C4-2B (cell line): Measurements from ENCODE around the gene PLCB2.

Experiments
- H3K27ac ChIP-seq: fragments of 450-650 bp; 2 replicates; pipeline ENCODE4 v1.5.1; 2017
- ZFX ChIP-seq: fragments of 450-650 bp; IDR thresholded peaks from 2 replicates; pipeline ENCODE4 v1.6.1; 2017
- TF ChIP-seq, protein P1 (sequence below): fragments of 450-650 bp; conservative IDR thresholded peaks from 2 replicates; pipeline ENCODE4 v1.5.1; 2017; ENCODE audit warnings: mild to moderate bottlenecking

The PLCB2 gene

DNA sequence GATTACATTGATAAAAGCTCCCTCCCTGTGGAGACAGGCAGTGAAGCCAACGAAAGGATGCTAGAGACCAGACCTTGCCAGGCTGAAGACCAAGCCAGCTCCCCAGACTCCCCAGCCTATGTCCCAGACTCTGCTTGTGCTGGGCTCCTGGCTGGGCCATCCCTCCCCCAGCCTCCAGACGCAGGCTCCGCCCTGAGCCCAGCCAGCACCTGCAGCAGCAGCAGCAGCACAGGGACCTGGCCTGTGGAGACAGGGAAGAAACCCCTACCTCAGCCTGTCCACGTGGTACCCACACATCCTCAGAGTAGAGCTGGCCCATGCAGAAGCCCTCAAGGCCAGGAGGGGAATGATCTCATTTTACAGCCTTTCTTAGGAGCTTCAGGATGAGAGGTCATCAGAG lies 38.1 kb downstream of the PLCB2 start:
- TF ChIP-seq, protein P1, sequence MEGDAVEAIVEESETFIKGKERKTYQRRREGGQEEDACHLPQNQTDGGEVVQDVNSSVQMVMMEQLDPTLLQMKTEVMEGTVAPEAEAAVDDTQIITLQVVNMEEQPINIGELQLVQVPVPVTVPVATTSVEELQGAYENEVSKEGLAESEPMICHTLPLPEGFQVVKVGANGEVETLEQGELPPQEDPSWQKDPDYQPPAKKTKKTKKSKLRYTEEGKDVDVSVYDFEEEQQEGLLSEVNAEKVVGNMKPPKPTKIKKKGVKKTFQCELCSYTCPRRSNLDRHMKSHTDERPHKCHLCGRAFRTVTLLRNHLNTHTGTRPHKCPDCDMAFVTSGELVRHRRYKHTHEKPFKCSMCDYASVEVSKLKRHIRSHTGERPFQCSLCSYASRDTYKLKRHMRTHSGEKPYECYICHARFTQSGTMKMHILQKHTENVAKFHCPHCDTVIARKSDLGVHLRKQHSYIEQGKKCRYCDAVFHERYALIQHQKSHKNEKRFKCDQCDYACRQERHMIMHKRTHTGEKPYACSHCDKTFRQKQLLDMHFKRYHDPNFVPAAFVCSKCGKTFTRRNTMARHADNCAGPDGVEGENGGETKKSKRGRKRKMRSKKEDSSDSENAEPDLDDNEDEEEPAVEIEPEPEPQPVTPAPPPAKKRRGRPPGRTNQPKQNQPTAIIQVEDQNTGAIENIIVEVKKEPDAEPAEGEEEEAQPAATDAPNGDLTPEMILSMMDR = no peak
- TF ChIP-seq ZFX = no peak
- no peak overlapping the region for H3K27ac ChIP-seq

DNA sequence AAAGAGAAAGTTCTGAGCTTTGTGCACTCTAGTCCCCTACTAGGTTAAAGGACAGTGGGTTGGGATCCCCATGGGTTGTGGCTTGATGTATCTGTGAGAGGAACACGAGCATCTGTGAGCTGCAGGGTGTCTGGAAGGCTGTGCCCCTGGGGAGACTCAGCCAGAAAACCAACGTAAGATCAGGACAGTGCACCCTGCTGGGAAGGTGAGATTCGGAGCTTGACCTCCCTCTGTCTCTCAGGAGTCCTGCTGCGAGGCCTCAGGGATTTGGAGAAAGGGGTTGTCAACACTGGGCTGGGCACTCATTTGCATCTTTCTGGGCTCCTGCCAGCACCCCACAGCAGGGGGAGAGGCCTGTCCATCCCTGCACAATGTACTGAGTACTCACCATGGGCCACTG lies 40.1 kb downstream of the PLCB2 start:
- H3K27ac ChIP-seq = no peak overlapping the region
- TF ChIP-seq, protein P1 = no peak
- no peak for TF ChIP-seq ZFX

DNA sequence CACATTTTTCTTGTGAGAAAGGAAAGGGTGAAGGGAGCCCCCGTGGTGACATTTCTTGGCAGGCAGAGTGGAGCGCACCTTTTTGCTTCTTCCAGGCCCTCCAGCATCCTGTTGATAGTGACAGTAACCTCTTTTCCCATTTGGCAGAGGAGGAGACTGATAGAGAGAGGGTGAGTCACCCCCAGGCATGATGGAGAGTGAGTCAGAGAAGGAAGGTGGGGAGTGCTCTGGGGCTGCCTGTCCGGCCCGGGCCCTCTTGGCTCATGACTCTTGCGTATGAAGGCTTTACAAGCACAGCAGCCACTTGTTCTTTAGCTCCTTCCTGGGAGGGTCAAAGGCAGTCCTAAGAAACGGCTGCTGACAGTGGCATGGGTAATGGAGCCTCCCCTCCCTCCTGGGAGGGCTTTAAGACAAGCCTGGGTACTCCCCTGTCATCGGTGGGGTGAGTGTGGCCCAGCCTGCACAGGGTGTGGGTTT lies 40.9 kb downstream of the PLCB2 start:
- H3K27ac ChIP-seq = no peak overlapping the region

DNA sequence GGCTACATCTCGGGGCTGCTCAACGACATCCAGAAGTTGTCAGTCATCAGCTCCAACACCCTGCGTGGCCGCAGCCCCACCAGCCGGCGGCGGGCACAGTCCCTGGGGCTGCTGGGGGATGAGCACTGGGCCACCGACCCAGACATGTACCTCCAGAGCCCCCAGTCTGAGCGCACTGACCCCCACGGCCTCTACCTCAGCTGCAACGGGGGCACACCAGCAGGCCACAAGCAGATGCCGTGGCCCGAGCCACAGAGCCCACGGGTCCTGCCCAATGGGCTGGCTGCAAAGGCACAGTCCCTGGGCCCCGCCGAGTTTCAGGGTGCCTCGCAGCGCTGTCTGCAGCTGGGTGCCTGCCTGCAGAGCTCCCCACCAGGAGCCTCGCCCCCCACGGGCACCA lies 41.9 kb downstream of the PLCB2 start:
- TF ChIP-seq ZFX = no peak
- TF ChIP-seq, protein P1 = no peak
- H3K27ac ChIP-seq = no peak overlapping the region

More for the DNA sequence above, 40.9 kb downstream of the PLCB2 start:
- TF ChIP-seq ZFX = no peak
- TF ChIP-seq, protein P1 = no peak

DNA sequence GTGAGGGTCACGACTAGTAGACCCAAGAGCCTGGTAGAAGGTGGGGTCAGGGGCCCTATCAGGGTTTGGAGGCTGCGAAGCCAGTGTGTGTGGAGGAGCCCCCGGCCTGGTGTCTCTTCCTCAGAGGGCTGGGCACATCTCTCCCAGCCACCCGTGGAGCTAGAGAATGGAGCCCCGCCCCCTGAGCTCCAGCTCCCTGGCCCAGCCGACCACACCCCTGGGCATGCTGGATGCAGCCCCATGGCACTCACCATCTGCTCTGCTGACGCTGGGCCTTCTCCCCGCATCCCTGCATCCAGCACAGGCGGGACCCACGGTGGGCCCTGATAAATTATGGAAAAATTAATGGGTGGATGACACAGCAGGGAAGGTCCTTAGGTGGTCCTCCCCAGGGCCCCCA lies 42.4 kb downstream of the PLCB2 start:
- H3K27ac ChIP-seq = no peak overlapping the region
- TF ChIP-seq, protein P1 = no peak
- no peak for TF ChIP-seq ZFX

DNA sequence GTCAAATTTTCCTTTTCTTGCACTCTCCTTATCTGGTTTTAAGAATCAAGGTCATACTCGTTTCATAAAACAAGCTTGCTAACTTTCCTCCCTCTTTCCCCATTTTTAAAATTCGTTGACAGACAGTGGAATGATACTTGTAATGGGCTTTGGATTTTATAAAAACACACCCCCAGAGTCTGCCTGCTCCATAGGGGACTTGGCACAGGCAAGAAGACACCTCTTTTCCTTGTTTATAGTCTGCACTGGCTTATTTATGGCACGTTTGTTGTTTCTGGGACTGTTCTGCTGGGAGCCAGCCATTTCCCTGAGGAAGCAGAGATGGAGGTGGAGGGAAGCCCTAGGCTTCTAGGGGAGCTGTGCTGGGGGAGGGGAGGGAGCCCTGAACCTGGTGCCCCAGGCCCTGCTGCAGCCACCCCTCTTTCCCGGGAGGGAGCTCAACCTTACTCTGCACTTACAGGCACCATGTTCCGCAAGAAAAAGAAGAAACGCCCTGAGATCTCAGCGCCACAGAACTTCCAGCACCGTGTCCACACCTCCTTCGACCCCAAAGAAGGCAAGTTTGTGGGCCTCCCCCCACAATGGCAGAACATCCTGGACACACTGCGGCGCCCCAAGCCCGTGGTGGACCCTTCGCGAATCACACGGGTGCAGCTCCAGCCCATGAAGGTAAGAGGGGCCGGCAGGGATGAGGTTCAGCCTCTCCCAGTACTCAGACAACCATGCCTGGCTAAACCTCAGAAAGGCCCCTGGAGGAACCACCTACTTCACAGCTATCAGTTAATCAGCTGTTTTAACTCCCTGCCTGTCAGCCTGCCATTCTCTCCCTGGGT lies 43.2 kb downstream of the PLCB2 start:
- no peak for TF ChIP-seq ZFX
- TF ChIP-seq, protein P1 = no peak
- H3K27ac ChIP-seq = no peak overlapping the region

DNA sequence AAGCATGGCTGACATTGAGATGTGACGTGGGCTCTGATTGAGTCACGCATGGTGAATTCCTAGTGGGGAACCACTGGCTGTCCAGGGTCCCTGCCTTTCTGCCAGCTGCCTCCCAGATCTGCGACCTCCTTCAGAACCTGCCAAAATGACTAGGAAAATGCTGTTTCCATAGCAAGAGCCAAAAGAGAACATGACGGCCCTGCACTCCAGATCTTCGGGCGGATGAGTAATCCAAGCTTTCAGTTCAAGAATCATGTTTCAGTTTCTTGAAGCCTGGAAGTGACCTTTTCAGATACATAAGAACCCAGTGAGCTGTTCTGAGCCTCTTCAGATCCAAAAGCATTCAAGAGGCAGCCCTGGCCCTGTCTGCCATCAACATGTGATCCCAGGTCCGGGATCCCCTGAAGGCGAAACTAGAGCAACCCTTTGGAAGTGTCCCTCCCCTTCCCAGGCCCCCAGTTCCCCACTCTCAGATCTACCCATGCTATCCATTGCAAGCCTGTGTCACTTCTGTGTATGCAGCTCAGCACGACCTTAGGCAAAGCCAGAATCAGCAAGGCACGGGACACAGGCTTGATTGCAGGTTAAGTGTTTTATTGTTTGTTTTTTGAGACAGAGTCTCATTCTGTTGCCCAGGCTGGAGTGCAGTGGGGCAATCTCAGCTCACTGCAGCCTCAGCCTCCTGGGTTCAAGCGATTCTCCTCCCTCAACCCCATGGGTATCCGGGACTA lies 44.5 kb downstream of the PLCB2 start:
- H3K27ac ChIP-seq = no peak overlapping the region
- TF ChIP-seq ZFX = no peak
- TF ChIP-seq, protein P1 = no peak
